GM12874 (cell line): Measurements from ENCODE around the gene DLL1.

ENCODE experiments used
- TF ChIP-seq, protein P1 (sequence below): IDR thresholded peaks from 2 replicates; pipeline ENCODE4 v1.5.1; 2011; ENCODE audit warnings: low read depth, mild to moderate bottlenecking, control low read depth, low read length, moderate library complexity; ENCODE audit not compliant: insufficient read depth

DLL1 gene

DNA sequence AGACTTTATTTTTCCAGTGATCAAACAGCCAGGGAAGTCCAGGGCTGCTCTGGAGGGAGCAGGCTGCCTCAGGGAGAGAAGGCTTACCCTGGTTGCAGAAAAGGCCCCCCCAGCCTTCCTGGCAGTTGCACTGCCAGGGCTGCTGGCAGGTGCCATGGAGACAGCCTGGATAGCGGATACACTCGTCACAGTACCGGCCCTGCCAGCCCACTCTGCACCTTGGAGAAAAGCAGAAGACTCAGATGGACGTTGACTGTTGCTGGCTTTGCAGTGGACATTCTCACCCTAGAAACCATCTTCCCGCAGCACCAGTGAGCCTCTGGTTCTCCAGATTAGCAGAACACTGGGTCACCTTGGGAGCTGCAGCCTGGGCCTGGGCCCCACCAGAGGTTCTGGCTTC, 5.4 kb downstream of the DLL1 start:
- TF ChIP-seq, protein P1, sequence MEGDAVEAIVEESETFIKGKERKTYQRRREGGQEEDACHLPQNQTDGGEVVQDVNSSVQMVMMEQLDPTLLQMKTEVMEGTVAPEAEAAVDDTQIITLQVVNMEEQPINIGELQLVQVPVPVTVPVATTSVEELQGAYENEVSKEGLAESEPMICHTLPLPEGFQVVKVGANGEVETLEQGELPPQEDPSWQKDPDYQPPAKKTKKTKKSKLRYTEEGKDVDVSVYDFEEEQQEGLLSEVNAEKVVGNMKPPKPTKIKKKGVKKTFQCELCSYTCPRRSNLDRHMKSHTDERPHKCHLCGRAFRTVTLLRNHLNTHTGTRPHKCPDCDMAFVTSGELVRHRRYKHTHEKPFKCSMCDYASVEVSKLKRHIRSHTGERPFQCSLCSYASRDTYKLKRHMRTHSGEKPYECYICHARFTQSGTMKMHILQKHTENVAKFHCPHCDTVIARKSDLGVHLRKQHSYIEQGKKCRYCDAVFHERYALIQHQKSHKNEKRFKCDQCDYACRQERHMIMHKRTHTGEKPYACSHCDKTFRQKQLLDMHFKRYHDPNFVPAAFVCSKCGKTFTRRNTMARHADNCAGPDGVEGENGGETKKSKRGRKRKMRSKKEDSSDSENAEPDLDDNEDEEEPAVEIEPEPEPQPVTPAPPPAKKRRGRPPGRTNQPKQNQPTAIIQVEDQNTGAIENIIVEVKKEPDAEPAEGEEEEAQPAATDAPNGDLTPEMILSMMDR: no peak

DNA sequence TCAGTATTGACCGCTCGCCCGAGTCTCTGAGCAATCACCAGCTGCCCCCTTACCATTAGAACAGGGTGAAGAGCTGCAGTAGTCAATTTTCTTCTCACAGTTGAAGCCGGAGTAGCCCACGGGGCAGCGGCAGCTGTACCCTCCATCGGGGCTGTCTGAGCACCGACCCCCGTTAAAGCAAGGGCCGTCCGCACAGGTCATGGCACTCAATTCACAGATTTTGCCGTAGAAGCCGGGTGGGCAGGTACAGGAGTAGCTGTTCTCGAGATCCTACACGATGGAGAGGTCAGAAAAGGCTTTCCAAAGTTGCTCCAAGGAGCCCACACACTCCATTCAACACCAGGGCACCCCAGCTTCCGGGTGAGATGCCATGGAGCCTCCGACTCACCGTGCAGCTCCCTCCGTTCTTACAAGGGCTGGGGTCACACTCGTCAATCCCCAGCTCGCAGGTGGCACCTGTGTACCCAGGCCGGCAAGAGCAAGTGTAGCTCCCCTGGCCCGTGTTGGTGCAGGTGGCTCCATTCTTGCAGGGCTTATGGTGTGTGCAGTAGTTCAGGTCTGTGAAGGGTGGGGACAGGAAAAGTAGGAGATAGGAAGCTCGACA, 5.9 kb downstream of the DLL1 start:
- TF ChIP-seq, protein P1: no peak

DNA sequence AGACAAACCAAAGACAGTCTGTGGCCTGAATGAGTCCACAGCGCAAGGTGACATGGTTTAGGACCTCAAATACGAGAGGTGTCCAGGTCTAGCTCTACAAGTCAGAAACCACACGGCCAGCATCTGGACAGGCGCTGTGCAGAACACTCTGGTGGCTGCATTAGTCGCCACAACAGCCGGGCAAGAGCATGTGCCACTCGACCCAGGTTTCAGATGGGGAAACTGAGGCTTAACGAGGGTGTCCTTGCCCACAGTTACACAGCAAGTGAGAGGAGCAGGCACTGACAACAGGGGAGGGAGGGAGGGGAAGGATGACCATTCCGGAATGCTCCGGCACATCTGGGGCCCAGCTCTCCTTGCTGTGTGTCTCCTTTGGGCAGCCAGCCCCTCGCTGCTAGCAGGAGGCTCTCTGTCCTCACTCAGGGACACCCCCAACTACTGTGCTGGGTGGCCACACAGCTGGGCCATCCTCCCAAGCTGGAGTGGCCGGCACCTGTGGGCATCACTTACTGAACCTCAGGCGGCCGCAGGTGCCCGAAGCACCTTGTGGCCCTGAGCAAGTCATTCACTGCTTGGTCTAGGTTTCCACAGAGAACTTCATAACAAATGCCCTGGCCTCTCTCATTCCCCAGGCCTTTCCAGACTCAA, 6.6 kb downstream of the DLL1 start:
- TF ChIP-seq, protein P1: no peak

DNA sequence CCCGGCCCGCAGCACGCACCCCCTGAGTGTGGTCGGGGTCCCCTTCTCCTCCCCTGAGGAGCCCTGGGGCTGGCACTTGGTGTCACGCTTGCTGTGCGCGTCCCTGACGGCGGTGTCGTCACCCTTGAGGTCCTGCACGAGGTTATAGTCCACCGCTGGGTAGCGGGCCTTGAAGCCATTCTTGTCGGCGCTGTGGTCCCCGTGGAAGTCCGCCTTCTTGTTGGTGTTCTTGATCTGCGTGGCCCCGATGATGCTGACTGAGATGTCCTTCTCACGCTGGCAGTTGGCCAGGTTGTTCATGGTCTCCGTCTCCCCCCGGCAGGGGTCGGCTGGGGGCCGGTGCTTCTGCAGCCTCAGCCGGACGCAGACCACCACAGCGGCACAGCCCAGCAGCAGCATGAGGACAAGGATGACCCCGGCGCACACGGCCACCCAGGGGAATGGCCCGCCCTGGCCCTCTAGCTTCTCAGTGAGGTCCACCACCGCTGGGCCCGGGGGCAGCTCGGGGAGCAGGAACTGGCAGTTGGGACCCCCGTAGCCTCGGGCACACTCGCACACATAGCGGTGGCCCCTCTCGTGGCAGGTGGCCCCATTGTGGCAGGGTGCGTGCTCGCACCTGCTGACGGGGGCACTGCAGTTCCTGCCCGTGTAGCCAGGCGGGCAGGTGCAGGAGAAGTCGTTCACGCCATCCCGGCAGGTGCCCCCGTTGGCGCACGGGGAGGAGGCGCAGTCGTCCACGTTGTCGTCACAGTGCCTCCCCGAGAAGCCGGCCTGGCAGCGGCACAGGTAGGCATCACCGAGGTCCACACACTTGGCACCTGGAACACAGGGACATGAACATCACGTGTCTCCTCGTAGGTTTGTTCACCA, 7.4 kb downstream of the DLL1 start:
- TF ChIP-seq, protein P1: no peak

DNA sequence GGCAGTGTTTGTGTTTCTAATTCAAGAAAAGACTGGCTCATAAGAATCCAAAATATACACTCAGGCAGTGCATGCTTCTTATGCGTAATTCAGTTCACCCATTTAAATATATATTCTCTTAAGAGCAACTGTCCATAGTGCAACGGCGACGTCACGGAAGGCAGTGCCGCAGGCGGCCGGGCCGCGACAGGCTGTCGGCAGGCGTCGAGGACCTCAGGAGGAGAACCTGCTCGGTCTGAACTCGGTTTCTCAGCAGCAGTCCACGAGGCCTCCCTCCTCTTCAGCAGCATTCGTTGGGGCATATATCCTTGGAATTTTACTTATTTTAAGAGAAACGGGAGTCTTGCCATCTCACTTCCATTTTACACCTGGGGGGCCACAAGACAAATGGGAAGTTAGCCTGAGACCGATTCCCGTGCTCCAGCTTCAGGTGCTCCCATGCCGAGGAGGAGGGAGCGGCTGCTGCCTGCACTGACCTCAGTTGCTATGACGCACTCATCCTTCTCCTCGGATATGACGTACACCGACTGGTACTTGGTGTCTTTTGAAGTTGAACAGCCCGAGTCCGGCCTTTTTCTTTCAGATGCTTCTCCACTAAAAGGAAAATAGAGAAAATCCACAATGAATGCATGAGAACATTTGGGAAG, 8.2 kb downstream of the DLL1 start:
- TF ChIP-seq, protein P1: no peak

DNA sequence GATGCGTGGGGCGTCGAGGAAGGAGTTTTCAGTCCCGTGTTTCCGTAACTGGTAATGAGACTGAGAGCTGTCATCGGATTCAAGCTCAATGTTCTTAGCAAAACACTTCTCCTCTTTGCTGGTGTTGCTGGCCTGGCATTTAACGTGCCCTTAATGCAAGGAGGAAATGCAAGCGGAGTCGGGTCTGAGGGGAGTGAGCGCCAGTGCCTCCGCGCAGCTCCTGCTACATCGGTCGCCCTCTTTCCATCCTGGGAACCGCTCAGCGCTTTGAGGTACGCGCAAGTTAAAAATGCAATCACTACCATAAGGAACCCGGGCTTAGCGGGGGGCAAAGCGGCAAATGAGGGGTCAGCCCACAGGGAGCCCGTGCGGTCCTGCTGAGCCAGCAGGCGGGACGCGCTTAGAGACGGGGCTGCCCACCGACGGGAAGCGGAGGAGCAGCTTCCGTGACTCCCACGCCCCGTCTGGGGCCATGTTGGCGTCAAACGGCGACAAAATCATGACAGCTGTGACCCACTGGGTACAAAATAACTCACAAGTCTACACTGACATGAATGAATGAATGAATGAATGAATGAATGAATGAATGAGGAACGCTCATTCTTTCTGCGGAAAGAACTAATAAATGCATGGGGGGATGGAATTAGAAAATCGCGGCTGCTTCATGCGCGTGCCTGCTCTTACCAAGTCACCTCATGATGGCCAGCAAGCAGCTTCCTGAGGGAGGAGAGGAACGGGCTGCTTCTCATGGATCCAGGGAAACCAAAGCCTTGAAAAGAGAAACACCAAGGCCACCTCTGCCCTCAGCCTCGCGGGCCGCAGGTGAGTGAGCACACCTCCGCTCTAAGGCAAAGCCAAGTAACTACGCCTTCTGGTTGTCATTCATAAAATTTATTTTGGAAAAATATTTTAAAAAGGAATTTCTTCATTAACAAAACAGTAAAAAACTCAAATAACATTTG, 9.3 kb downstream of the DLL1 start:
- TF ChIP-seq, protein P1: no peak
